SH-SY5Y (cell line): ENCODE measurements around the gene MYO6.

Experiments used
- GATA2 ChIP-seq: IDR thresholded peaks from 2 replicates; pipeline ENCODE4 v1.6.1; 2011; ENCODE audit warnings: mild to moderate bottlenecking, low read depth, low read length
- GATA3 ChIP-seq: IDR thresholded peaks from 2 replicates; pipeline ENCODE4 v1.6.1; 2011; ENCODE audit warnings: low read depth, mild to moderate bottlenecking, low read length, moderate library complexity

Gene MYO6

DNA sequence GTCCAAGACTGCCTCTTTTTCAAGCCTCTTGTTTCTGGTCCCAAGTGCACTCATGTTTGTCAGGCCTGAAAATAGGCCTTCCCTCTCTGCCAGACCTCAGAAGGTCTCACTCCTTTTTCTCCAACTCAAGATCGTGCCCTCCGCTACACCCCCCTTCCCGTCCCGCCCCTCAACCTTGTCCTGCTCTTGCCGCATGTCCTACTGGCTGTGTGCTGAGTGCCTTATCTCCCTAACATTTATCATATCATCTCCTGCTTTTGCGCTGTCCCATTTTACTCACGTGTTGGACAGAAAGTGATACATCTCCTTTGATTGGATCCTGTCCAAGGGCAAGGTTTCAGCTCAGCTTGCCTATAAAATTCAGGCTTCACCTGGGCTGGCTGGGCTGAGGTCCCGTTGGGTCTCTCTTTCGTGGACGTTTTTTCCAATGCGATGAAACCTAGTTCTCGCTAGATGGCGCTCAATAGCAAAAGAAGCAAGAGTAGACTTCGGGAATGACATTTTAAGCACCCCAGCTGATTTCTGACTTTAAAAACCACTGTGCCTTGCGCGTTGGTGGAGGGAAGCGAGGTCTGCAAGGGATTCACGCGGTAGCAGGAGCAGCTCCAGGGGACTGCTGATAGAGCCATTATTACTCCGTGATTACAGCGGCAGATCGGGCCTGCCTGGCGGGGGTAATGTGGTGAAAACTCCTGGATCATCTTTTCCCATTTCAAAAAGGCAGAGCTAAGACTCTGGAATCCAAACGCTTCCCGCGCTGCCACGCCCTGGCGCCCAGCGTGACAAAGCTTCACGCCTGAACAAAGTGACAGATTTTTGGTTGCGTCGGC is 185.8 kb downstream of the MYO6 start:
- no peak for TF ChIP-seq GATA2

DNA sequence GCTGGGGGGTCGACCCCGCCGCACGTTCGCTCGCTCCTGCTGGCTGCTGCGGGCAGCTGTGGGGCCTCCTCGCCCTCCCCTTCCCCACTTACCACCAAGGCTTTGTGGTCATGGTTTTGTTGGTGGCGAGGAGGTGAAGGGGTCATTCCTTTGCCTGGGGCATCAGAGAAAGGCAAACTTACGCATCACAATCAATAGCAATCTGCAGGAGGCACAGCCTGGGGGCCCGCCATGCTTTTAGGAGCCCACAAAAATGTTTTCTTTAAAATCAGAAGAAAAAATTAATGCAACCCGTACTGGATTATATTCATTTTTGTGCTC is 186.4 kb downstream of the MYO6 start:
- TF ChIP-seq GATA2 (no peak), GATA3 (no peak)

DNA sequence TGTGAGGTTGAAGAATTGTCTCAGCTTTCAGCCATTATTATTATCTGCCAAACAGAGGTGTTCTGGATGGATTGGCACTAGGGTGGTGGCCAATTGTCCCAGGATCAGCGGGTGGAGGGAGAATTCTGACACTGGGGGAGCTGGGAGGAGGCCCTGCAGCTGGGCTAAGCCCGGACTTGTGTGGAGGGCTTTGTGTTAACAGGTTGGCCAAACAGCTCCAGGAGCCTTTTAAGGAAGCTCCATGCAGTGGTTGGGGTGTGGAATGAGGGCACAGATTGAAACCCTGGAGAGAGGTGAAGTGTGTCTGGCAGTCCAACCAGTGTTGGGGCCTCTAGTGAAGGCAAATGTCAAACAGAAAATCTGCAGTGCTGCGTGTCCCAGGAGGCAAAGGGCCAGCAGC is 187.6 kb downstream of the MYO6 start:
- TF ChIP-seq GATA3 (no peak), GATA2 (no peak)

DNA sequence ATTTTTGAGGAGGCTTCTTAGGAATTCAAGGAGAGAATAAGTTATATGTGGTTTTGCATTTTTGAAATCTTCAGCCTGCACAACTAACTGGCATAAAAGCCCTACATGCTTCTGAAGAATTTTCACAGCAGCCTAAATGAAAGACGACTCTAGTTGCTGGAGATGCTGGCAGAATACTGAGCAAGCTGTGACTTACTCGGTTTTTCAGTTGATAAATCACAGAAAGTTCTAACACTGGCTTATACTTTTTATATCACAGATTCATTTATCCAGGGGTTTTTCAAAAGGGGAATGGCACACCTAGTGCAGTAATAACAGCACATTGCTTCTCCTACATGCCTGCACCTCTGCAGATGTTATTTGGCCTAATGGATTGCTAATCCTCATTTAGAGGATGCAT is 188.8 kb downstream of the MYO6 start:
- TF ChIP-seq GATA2 (no peak), GATA3 (no peak)

DNA sequence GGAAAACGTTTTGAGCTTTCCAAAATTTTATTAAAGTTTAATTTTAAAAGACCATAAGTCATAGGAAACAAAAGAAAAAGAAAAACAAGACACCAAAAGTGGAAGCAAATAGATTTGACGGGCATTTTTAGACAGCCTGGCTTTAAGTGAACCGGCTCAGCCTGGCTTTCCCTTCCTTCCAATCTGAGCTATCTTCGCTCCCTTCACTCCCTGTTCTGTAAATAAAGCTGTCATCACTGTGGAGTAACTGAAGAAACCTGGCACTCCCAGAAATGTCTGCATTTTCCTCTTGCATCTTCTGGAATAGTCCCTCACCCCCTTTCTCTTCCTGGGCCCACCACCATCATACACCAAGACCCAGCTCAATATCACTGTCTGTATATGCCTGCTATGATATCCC is 191.5 kb downstream of the MYO6 start:
- no peak for TF ChIP-seq GATA3
- no peak for TF ChIP-seq GATA2

DNA sequence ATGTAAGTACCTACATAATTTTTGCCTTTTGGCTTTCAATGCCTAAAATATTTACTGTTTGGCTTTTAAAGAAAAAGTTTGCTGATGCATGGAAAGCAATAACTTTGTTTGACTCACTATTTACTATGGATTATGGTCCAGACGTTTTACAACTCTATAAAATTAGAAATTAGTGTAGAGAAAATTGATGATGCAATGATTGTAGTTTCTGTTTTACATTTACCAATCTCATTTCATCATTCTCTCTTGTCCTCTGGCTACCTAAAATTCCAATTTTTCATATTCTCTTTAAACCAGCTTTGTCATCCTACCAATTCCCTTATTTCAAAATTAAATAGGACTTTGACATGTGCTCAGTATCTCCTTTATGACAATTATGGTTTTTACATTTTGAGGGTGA is 192.5 kb downstream of the MYO6 start:
- TF ChIP-seq GATA2 (no peak), GATA3 (no peak)

DNA sequence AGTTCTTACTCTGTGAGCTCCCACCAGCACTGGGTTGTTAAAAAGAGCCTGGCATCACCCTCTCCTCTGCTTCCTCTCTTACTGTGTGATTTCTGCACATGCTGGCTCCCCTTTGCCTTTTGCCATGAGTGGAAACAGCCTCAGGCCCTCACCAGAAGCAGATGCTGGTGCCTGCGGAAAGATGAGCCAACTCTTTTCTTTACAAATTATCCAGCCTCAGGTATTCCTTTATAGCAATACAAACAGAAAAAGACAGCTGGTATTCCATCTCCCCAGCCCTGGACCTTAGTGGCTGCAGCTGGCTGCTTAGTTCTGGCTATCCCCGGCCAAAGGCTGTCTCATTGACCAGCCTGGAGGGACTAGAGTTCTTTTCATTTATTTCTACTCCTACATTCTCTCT is 194.3 kb downstream of the MYO6 start:
- TF ChIP-seq GATA2 (no peak), GATA3 (no peak)

DNA sequence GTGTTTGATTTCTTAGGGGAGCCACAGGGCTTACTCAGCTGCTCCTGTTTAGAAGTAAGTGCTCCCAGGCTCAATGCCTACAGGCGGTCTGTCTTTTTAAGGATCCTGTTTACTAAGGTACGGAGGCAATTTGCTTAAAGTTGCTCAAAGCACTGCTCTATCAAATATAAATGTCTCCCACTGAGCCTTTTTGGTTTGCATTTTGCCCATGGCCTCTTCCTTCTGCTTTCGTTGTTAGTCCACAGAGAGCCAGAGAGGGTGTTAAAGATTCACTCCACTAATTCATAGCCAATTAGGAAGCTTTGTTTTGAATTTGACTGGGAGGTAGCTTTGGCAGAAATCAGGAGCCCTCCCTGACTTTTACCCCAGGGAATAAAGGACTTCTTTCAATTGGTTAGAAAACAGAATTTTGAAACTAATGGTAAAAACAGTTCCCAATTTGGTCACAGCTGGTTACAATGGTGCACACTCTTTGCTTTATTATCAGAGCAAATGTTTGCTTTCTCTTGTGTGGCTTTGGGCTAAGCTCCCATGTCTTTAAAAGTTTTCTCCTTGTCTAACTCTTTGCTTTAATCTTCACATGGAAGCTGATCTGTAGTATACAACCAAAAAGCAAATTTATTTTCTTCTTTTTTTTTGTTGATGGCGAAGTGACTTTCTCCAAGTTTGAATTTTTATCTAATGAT is 197.2 kb downstream of the MYO6 start:
- no peak for TF ChIP-seq GATA3
- TF ChIP-seq GATA2, result no peak

DNA sequence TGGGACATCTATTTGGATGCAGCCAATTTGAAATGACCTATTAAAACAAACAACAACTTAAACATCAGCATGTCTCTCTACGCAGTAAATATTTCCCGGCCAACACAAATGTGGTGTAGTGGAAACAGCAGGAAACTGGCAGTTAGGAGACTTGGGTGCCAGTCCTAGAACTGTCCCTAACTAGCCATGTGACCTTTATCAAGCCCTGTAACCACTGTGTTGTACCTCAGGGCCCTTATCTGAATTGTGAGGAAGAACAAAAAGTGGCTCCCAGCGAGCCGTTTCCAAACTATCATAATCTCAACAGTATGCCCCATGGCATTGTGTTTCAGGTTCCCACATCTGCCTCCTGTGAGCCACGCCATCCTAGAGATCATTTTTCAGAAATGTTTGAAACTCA is 198.9 kb downstream of the MYO6 start:
- TF ChIP-seq GATA2, result no peak
- no peak for TF ChIP-seq GATA3

DNA sequence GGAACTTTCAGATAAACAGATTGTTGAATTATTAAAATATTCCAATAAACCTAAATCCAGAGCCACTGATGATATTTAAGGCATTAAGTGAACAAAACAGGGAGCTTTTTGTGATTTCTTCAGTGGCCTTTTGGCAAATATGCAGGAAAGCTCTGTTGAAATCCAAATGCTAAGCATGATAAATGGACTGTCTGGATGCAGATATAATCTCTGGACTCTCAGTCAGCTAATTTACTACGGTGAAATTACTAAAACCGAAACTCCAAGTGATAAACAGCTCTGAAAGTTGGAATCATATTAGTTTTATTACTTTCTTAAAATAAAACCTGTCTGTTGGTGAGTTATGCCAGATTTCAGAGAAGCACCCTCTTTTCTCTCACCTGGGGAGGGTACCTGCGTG is 203.1 kb downstream of the MYO6 start:
- TF ChIP-seq GATA2 (no peak), GATA3 (no peak)

DNA sequence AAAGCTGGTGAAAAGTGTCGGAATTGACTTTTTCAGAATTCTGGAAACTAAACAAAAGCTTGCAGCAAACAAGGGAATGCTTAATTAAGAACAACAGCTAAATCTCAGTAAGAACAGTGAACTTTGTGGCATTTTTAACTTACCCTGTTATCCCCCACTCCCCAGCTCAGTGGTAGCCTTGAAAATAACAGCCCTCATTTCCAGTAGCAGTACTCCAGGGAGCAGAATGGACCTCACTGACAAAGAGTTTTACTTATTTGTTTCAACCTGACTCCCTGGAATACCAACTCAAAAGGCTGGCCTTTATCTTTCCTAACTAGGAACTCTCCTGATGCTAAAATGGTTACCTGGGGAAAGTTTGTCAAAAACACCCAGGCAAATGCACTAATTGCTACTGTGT is 214.5 kb downstream of the MYO6 start:
- TF ChIP-seq GATA3, result no peak
- no peak for TF ChIP-seq GATA2

DNA sequence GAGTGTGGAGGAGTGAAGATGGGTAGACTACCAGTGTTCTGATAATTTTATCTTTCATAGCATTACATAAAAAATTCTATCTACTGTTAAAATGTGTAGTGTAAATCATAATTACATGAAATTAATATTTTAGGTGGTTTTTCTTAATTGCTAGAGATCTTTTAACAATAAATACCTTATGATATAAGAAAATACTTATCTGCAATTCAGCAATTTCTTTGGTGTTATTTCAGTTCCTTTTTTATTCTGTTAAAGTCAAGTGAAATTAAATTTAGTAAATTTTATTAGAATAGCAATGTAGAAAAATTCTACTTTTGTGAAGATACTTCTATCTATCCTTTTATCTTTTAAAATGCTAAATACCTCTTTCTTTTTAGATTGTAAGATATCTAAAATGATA is 219.1 kb downstream of the MYO6 start:
- TF ChIP-seq GATA2 (no peak), GATA3 (no peak)
